ENCODE data around the gene PTPN3.

The PTPN3 gene

GRCh38 chr9:109354190-109354589 lies 143.9 kb downstream of the PTPN3 start:
- Mint-ChIP-seq H3K36me3 (ENCODE audit: low read depth) (no peaks in the 10 kb centered on the region), H3K9me3 (no peaks in the 10 kb centered on the region), H3K27me3 (ENCODE audit: low read depth) (peaks cover 15% of the 10 kb centered on the region), H3K27ac (no peak overlapping the region), H3K4me3 (no peak overlapping the region), H3K4me1 (no peaks in the 10 kb centered on the region)
- TF ChIP-seq CTCF (IDR thresholded peaks at IDR 0.05; ENCODE audit: unreplicated experiment in 3 of 3) = no peak

- Mint-ChIP-seq H3K27ac (no peak overlapping the region), H3K36me3 (ENCODE audit: low read depth) (no peaks in the 10 kb centered on the region), H3K27me3 (ENCODE audit: low read depth) (peaks cover 16% of the 10 kb centered on the region), H3K9me3 (no peaks in the 10 kb centered on the region), H3K4me3 (no peak overlapping the region), H3K4me1 (no peaks in the 10 kb centered on the region)
- TF ChIP-seq CTCF (IDR thresholded peaks at IDR 0.05; ENCODE audit: unreplicated experiment in 3 of 3) = no peak
These were observed 147.1 kb downstream of the PTPN3 start for GRCh38 chr9:109351032-109351431.

- no peaks in the 10 kb centered on the region for H3K4me1 Mint-ChIP-seq
- H3K27me3 Mint-ChIP-seq (ENCODE audit: low read depth) = peaks cover 16% of the 10 kb centered on the region
- TF ChIP-seq CTCF (IDR thresholded peaks at IDR 0.05; ENCODE audit: unreplicated experiment in 3 of 3) = no peak
These were observed 148.7 kb downstream of the PTPN3 start for GRCh38 chr9:109349421-109349846.

GRCh38 chr9:109346904-109347303 lies 151.2 kb downstream of the PTPN3 start:
- Mint-ChIP-seq H3K27me3 (ENCODE audit: low read depth) (peaks cover 12% of the 10 kb centered on the region), H3K4me1 (no peaks in the 10 kb centered on the region), H3K9me3 (no peaks in the 10 kb centered on the region), H3K4me3 (no peak overlapping the region), H3K36me3 (ENCODE audit: low read depth) (no peaks in the 10 kb centered on the region), H3K27ac (no peak overlapping the region)
- TF ChIP-seq CTCF (IDR thresholded peaks at IDR 0.05; ENCODE audit: unreplicated experiment in 3 of 3) = no peak

More at GRCh38 chr9:109349421-109349846, 148.7 kb downstream of the PTPN3 start:
- Mint-ChIP-seq H3K36me3 (ENCODE audit: low read depth) (no peaks in the 10 kb centered on the region), H3K4me3 (no peak overlapping the region), H3K9me3 (no peaks in the 10 kb centered on the region), H3K27ac (no peak overlapping the region)

GRCh38 chr9:109344866-109345265 lies 153.2 kb downstream of the PTPN3 start:
- no peaks in the 10 kb centered on the region for H3K9me3 Mint-ChIP-seq
- peak overlapping the region in 1 of 3 experiments; percentile 90 for H3K27ac Mint-ChIP-seq
- H3K36me3 Mint-ChIP-seq (ENCODE audit: low read depth) = no peaks in the 10 kb centered on the region
- no peak for TF ChIP-seq CTCF (IDR thresholded peaks at IDR 0.05; ENCODE audit: unreplicated experiment in 3 of 3)
- H3K4me1 Mint-ChIP-seq = no peaks in the 10 kb centered on the region
- H3K4me3 Mint-ChIP-seq = no peak overlapping the region
- peaks cover 5% of the 10 kb centered on the region for H3K27me3 Mint-ChIP-seq (ENCODE audit: low read depth)

GRCh38 chr9:109342878-109343277 lies 155.2 kb downstream of the PTPN3 start:
- no peak for TF ChIP-seq CTCF (IDR thresholded peaks at IDR 0.05; ENCODE audit: unreplicated experiment in 3 of 3)
- Mint-ChIP-seq H3K27me3 (ENCODE audit: low read depth) (peaks cover under 1% of the 10 kb centered on the region), H3K4me3 (no peak overlapping the region), H3K9me3 (no peaks in the 10 kb centered on the region), H3K27ac (no peak overlapping the region), H3K36me3 (ENCODE audit: low read depth) (no peaks in the 10 kb centered on the region), H3K4me1 (no peaks in the 10 kb centered on the region)
